PC-3 (cell line): ENCODE measurements around the gene GRWD1. TPM values are rescaled to one million over a fixed set of nuclear protein-coding genes. Genes with fewer than 3 reads are reported as not detected.

Source experiments
- ATAC-seq: fragments of 200-7000 bp; cut with Tn5 transposase; 2 replicates; pipeline ENCODE4 v1.9.1; 2020; ENCODE audit warnings: mild to moderate bottlenecking, moderate library complexity
- BruUV-seq: library from RNA; stranded (reverse); fragments of 400-500 nt; replicated peaks from 2 replicates; lab custom pipeline; 2021; lab: Mats Ljungman, UMichigan
- CTCF ChIA-PET: fragments of 300-600 bp; sonication (Branson Sonifier 250); formaldehyde crosslinking; loops from one replicate; lab custom pipeline; 2022; ENCODE audit warnings: antibody characterized with exemption; lab: Charles Lee
- POLR2A ChIA-PET: fragments of 300-600 bp; sonication (Branson Sonifier 250); formaldehyde crosslinking; loops from one replicate; lab custom pipeline; 2022; ENCODE audit warnings: antibody characterized with exemption; ENCODE audit not compliant: unreplicated experiment; lab: Charles Lee
- DNase-seq: peaks from one replicate; pipeline ENCODE4 v3.0.0-alpha.2; 2015
- H2AFZ ChIP-seq: fragments of 300-600 bp; sonication (generic); 2 replicates; pipeline ENCODE4 v1.6.0; 2016; ENCODE audit warnings: antibody characterized with exemption, low read length
- H3F3A ChIP-seq: fragments of 300-600 bp; sonication (generic); one replicate; pipeline ENCODE4 v1.6.0; 2017; ENCODE audit warnings: antibody characterized with exemption, low read length, control low read depth, mild to moderate bottlenecking; ENCODE audit not compliant: unreplicated experiment
- H3K27ac ChIP-seq: fragments of 300-600 bp; sonication (generic); 2 replicates; pipeline ENCODE4 v1.5.1; 2016; ENCODE audit warnings: mild to moderate bottlenecking, low read length
- H3K27me3 ChIP-seq: fragments of 300-600 bp; sonication (generic); 2 replicates; pipeline ENCODE4 v1.6.1; 2016; ENCODE audit warnings: low read length, mixed read lengths
- H3K36me3 ChIP-seq: fragments of 300-600 bp; sonication (generic); 2 replicates; pipeline ENCODE4 v1.6.1; 2016; ENCODE audit warnings: low read depth, mixed run types, low read length, mixed read lengths
- H3K4me1 ChIP-seq: fragments of 300-600 bp; sonication (generic); 2 replicates; pipeline ENCODE4 v1.5.1; 2016; ENCODE audit warnings: low read length; ENCODE audit not compliant: insufficient read depth
- H3K4me2 ChIP-seq: fragments of 300-600 bp; sonication (generic); 2 replicates; pipeline ENCODE4 v1.6.0; 2016; ENCODE audit warnings: low read length
- H3K4me3 ChIP-seq: fragments of 300-600 bp; sonication (generic); 2 replicates; pipeline ENCODE4 v1.5.1; 2016; ENCODE audit warnings: mild to moderate bottlenecking, low read length, mixed read lengths
- H3K79me2 ChIP-seq: fragments of 300-600 bp; sonication (generic); 2 replicates; pipeline ENCODE4 v1.6.1; 2017; ENCODE audit warnings: low read length, mixed read lengths
- H3K9ac ChIP-seq: fragments of 300-600 bp; sonication (generic); 2 replicates; pipeline ENCODE4 v1.6.0; 2016; ENCODE audit warnings: mild to moderate bottlenecking, low read length
- H3K9me2 ChIP-seq: fragments of 300-600 bp; sonication (generic); replicated peaks from 2 replicates; pipeline ENCODE4 v1.6.1; 2016; ENCODE audit warnings: mixed run types, low read length, mixed read lengths
- H3K9me3 ChIP-seq: fragments of 300-600 bp; sonication (generic); 2 replicates; pipeline ENCODE4 v1.6.1; 2016; ENCODE audit warnings: low read length, mixed read lengths
- H4K20me1 ChIP-seq: fragments of 300-600 bp; sonication (generic); 2 replicates; pipeline ENCODE4 v1.6.1; 2016; ENCODE audit warnings: low read length, mixed read lengths
- CTCF ChIP-seq: fragments of 300-600 bp; sonication (generic); conservative IDR thresholded peaks from 2 replicates; pipeline ENCODE4 v1.5.1; 2017; ENCODE audit warnings: antibody characterized with exemption, low read depth, mild to moderate bottlenecking, low read length
- EZH2 ChIP-seq: fragments of 300-600 bp; sonication (generic); IDR thresholded peaks from one replicate; pipeline ENCODE4 v1.6.1; 2017; ENCODE audit warnings: antibody characterized with exemption, mild to moderate bottlenecking, low read length; ENCODE audit not compliant: unreplicated experiment
- EZH2phosphoT487 ChIP-seq: fragments of 300-600 bp; sonication (generic); IDR thresholded peaks from 2 replicates; pipeline ENCODE4 v1.6.1; 2018; ENCODE audit warnings: mild to moderate bottlenecking, antibody characterized with exemption, low read length, borderline replicate concordance
- intact Hi-C: fragments of 100-400 bp; cut with micrococcal nuclease; formaldehyde crosslinking; loops from 2 replicates; pipeline ENCODE4 v1.9.0; 2023
- total RNA-seq: library from RNA; depleted of rRNA; stranded (reverse); fragments of >200 nt; gene quantifications from 2 replicates; pipeline ENCODE4 v1.2.3, GENCODE V29; 2014

Gene GRWD1
- total RNA-seq, 1 experiment from 2014 or later = 33.2 TPM

- intact Hi-C loops = no loop called here
- no peak overlapping the region for H2AFZ ChIP-seq
- ATAC-seq (no peak), DNase-seq (no peak)
- H3K4me1 ChIP-seq = no peaks in the 10 kb centered on the region
- H3K27ac ChIP-seq = no peak overlapping the region
- H3K4me3 ChIP-seq = no peak overlapping the region
- ChIA-PET POLR2A (no interaction called here), CTCF (no interaction called here)
- no peak overlapping the region for H3K4me2 ChIP-seq
- H4K20me1 ChIP-seq = no peaks in the 10 kb centered on the region
- no peak overlapping the region for H3K9ac ChIP-seq
- H3K9me3 ChIP-seq = no peaks in the 10 kb centered on the region
- TF ChIP-seq EZH2 = no peak
- no peak for TF ChIP-seq EZH2phosphoT487
- no peak for TF ChIP-seq CTCF
- no peaks in the 10 kb centered on the region for H3K9me2 ChIP-seq
- H3K79me2 ChIP-seq = no peaks in the 10 kb centered on the region
- no peaks in the 10 kb centered on the region for H3F3A ChIP-seq
- BruUV-seq = no TSS peak
- H3K27me3 ChIP-seq = no peaks in the 10 kb centered on the region
- H3K36me3 ChIP-seq = peaks cover 10% of the 10 kb centered on the region; the same call in 1 of the 2 replicates
Observed at GRCh38 chr19:48478339-48479256, 32.8 kb downstream of the GRWD1 start.

- H3K9me3 ChIP-seq = no peaks in the 10 kb centered on the region
- H3K4me1 ChIP-seq = no peaks in the 10 kb centered on the region
- H2AFZ ChIP-seq = no peak overlapping the region
- no peak overlapping the region for H3K4me2 ChIP-seq
- no peaks in the 10 kb centered on the region for H3K79me2 ChIP-seq
- POLR2A ChIA-PET = no interaction called here
- no peak for DNase-seq
- intact Hi-C loops = no loop called here
- H3K9me2 ChIP-seq = no peaks in the 10 kb centered on the region
- CTCF ChIA-PET = no interaction called here
- no peaks in the 10 kb centered on the region for H4K20me1 ChIP-seq
- TF ChIP-seq CTCF = no peak
- TF ChIP-seq EZH2 = no peak
- TF ChIP-seq EZH2phosphoT487 = no peak
- ATAC-seq = no peak
- no peak overlapping the region for H3K9ac ChIP-seq
- H3K4me3 ChIP-seq = no peak overlapping the region
- no peak overlapping the region for H3K27ac ChIP-seq
- no peaks in the 10 kb centered on the region for H3K27me3 ChIP-seq
- H3F3A ChIP-seq = no peaks in the 10 kb centered on the region
- TSS peak; percentile 2 for BruUV-seq
- peaks cover 5% of the 10 kb centered on the region; the same call in 1 of the 2 replicates for H3K36me3 ChIP-seq
Observed at GRCh38 chr19:48479686-48480085, 33.9 kb downstream of the GRWD1 start.

- ChIA-PET POLR2A (no interaction called here), CTCF (no interaction called here)
- no TSS peak for BruUV-seq
- Histone ChIP-seq H3K36me3 (no peaks in the 10 kb centered on the region), H3K4me1 (no peaks in the 10 kb centered on the region), H4K20me1 (no peaks in the 10 kb centered on the region), H3K27me3 (no peaks in the 10 kb centered on the region), H3K79me2 (no peaks in the 10 kb centered on the region), H3K9ac (no peak overlapping the region), H3K4me3 (no peak overlapping the region), H3K4me2 (no peak overlapping the region), H3K9me3 (no peaks in the 10 kb centered on the region), H3F3A (no peaks in the 10 kb centered on the region), H3K27ac (no peak overlapping the region), H2AFZ (no peak overlapping the region), H3K9me2 (no peaks in the 10 kb centered on the region)
- no peak for DNase-seq
- ATAC-seq = no peak
- TF ChIP-seq EZH2 = no peak
- TF ChIP-seq EZH2phosphoT487 = no peak
- no peak for TF ChIP-seq CTCF
- intact Hi-C loops = no loop called here
Observed at GRCh38 chr19:48480183-48480557, 34.4 kb downstream of the GRWD1 start.
